Stimulated activated memory B cell treated with anti-CD40 and anti-IgM and Interleukin-4, amounts not matched to agents 10 μg/mL and 1 μg/mL and 100 μg/mL, for 72 hours (primary cell): ENCODE results near the gene MBOAT2.
"Not testable (repeated sequence)": the region's sequence is repeated elsewhere in the genome, so short reads cannot be mapped to it uniquely, and the experiment has no call there.

Experiments used
- ATAC-seq: fragments of 150-1000 bp; cut with Tn5 transposase; 2 replicates; pipeline ENCODE4 v1.10.0; 2021
- H3K27ac Mint-ChIP-seq: one replicate; pipeline ENCODE4 v1.8.0; 2022; ENCODE audit warnings: mild to moderate bottlenecking, mixed read lengths
- H3K27me3 Mint-ChIP-seq: one replicate; pipeline ENCODE4 v1.8.0; 2022; ENCODE audit warnings: mixed read lengths
- H3K36me3 Mint-ChIP-seq: one replicate; pipeline ENCODE4 v1.8.0; 2022; ENCODE audit warnings: mixed read lengths
- H3K4me1 Mint-ChIP-seq: one replicate; pipeline ENCODE4 v1.8.0; 2022; ENCODE audit warnings: mixed read lengths
- H3K4me3 Mint-ChIP-seq: one replicate; pipeline ENCODE4 v1.8.0; 2022; ENCODE audit warnings: mild to moderate bottlenecking, moderate library complexity, mixed read lengths
- H3K9me3 Mint-ChIP-seq: one replicate; pipeline ENCODE4 v1.8.0; 2022; ENCODE audit warnings: mixed read lengths

Gene MBOAT2

DNA sequence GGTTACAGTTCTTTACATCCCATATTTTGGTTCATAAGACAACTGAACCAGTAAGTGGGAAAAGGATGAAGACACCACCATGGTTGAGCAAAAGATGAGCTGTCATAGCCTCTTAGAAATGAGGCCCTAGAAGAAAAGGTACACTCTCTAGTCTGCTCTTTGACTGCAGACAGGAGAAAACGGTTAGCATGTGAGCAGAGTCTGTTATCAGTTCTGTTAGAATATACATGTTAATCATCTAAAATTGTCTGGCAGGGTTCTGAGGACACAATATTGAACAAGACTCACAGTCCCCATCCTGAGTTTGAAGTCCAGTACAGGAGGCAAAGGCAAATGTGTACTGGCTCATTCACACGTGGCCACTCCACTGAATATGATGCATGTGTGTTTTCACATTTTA is 78.1 kb downstream of the MBOAT2 start:
- no peak overlapping the region for H3K4me3 Mint-ChIP-seq
- ATAC-seq = no peak
- no peaks in the 10 kb centered on the region for H3K36me3 Mint-ChIP-seq
- no peaks in the 10 kb centered on the region for H3K9me3 Mint-ChIP-seq
- H3K27ac Mint-ChIP-seq = no peak overlapping the region
- peaks cover 61% of the 10 kb centered on the region for H3K27me3 Mint-ChIP-seq
- no peaks in the 10 kb centered on the region for H3K4me1 Mint-ChIP-seq

DNA sequence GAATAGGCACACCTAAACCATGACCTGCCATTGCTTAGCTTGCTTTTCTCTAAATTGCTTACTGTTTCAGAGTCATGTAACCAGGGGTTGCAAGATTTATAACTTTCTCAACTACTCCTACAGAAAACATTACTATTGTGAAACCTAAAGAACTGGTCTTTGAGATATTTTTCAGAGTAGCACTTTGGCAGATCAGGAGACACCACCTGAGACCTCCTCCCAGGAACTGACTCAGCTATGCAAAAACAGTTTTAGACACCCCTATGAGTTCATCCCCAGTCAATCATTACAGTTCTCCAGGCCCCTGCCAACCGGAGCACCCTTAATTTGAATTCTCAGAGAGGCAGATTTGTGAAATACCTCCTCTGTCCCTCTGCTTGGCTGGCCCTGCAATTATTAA is 80.3 kb downstream of the MBOAT2 start:
- H3K27me3 Mint-ChIP-seq = peaks cover 48% of the 10 kb centered on the region
- H3K4me1 Mint-ChIP-seq = no peaks in the 10 kb centered on the region
- H3K36me3 Mint-ChIP-seq = no peaks in the 10 kb centered on the region
- H3K27ac Mint-ChIP-seq = no peak overlapping the region
- peaks cover 3% of the 10 kb centered on the region for H3K9me3 Mint-ChIP-seq
- ATAC-seq = no peak
- no peak overlapping the region for H3K4me3 Mint-ChIP-seq

DNA sequence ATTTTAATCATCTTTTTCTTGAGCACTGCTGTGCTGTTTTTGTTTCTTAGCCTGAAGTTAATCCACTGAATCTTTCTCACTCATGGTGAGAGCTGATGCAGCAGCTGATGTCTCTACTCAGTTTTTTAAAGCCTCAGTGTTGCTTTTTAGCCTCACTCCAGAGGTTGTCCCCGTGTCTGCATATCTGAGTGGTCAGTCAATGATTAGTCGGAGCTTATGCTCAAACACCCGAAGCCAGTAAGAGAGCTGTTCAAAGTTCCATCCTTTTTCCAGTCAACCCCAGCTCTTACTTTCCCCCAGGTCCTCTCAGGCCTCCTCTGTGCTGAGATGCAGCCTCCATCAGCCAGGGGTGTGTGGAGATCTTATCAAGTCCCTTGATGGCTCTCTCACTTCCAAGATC is 81.1 kb downstream of the MBOAT2 start:
- H3K27ac Mint-ChIP-seq = no peak overlapping the region

DNA sequence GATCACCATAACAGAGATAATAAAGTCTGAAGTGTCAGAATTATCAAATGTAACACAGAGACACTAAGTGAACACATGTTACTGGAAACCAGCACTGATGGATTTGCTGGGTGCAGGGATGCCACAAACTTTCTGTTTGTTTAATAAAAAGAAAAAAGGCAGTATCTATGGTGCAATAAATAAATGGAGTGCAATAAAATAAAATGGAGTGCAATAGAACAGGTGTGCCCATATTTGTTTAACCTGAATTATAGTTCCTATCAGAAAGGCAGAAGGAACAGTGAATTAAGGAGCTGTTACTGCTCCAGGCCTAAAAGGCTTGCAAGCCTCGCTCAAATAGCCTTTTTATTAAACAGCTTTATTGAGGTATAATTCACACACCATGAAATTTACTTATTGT is 85.1 kb downstream of the MBOAT2 start:
- H3K9me3 Mint-ChIP-seq = peaks cover 7% of the 10 kb centered on the region
- peaks cover 10% of the 10 kb centered on the region for H3K27me3 Mint-ChIP-seq
- H3K36me3 Mint-ChIP-seq = no peaks in the 10 kb centered on the region
- H3K27ac Mint-ChIP-seq = no peak overlapping the region
- H3K4me1 Mint-ChIP-seq = no peaks in the 10 kb centered on the region
- no peak for ATAC-seq
- no peak overlapping the region for H3K4me3 Mint-ChIP-seq

More for the DNA sequence above, 81.1 kb downstream of the MBOAT2 start:
- Mint-ChIP-seq H3K9me3 (peaks cover 3% of the 10 kb centered on the region), H3K4me1 (no peaks in the 10 kb centered on the region), H3K36me3 (no peaks in the 10 kb centered on the region), H3K4me3 (no peak overlapping the region), H3K27me3 (peaks cover 41% of the 10 kb centered on the region)
- no peak for ATAC-seq

DNA sequence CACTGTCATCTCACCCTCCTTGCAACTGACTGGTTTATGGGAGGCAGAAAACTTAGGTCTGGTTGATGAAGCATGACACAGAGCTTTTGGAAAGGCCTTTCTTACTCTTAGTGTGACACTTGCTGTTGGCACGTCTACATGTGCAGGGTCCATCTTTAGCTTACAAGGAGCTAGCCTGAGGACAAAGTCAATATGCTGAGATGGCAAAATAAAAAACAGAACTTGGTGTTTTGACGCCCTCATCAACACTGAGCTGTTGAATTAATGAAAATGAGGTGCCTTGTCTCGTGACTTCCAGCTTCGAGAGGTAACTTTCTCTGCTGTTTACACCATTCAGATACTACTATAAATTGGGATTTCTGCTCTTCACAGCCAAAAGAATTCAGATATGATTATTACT is 87.5 kb downstream of the MBOAT2 start:
- Mint-ChIP-seq H3K27me3 (no peaks in the 10 kb centered on the region), H3K4me3 (no peak overlapping the region), H3K36me3 (no peaks in the 10 kb centered on the region), H3K4me1 (no peaks in the 10 kb centered on the region), H3K27ac (no peak overlapping the region), H3K9me3 (peaks cover 19% of the 10 kb centered on the region)
- no peak for ATAC-seq

DNA sequence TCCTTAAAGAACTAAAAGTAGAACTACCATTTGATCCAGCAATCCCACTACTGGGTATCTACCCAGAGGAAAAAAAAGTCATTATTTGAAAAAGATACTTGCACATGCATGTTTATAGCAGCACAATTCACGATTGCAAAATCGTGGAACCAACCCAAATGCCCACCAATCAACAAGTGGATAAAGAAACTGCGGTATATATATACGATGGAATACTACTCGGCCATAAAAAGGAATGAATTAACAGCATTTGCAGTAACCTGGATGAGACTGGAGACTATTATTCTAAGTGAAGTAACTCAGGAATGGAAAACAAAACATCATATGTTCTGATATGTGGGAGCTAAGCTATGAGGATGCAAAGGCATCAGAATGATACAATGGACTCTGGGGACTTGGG is 89.7 kb downstream of the MBOAT2 start:
- H3K36me3 Mint-ChIP-seq, H3K27me3 Mint-ChIP-seq, H3K4me3 Mint-ChIP-seq, ATAC-seq, H3K27ac Mint-ChIP-seq, H3K4me1 Mint-ChIP-seq: not testable (repeated sequence)
- H3K9me3 Mint-ChIP-seq = peaks cover 20% of the 10 kb centered on the region

- Mint-ChIP-seq H3K4me3 (no peak overlapping the region), H3K36me3 (no peaks in the 10 kb centered on the region), H3K27me3 (peaks cover 10% of the 10 kb centered on the region), H3K27ac (no peak overlapping the region), H3K9me3 (peaks cover 11% of the 10 kb centered on the region), H3K4me1 (no peaks in the 10 kb centered on the region)
- no peak for ATAC-seq
Observed at GRCh38 chr2:8907764-8908288, 95.7 kb downstream of the MBOAT2 start.

DNA sequence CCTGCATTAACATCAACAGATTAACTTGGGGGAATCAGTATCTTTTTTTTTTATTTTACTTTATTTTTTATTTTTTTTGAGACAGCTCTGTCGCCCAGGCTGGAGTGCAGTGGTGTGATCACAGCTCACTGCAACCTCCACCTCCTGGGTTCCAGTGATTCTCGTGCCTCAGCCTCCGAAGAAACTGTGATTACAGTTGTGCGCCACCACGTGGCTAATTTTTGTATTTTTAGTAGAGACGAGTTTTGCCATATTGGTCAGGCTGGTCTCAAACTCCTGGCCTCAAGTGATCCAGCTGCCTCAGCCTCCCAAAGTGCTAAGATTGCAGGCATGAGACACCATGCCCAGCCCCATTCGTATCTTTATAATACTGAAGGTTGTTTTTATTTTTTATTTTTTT is 99.6 kb downstream of the MBOAT2 start:
- H3K9me3 Mint-ChIP-seq, ATAC-seq, H3K4me3 Mint-ChIP-seq, H3K4me1 Mint-ChIP-seq, H3K27ac Mint-ChIP-seq, H3K36me3 Mint-ChIP-seq: not testable (repeated sequence)
- H3K27me3 Mint-ChIP-seq = peaks cover 10% of the 10 kb centered on the region

DNA sequence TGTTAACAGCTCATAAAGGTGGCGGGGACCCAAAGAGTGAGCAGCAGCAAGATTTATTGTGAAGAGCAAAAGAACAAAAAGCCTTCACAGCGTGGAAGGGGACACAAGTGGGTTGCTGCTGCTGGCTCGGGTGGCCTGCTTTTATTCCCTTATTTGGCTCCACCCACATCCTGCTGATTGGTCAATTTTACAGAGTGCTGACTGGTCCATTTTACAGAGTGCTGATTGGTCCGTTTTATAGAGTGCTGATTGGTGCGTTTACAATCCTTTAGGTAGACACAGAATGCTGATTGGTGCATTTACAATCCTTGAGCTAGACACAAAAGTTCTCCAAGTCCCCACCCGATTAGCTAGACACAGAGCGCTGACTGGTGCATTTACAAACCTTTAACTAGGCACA is 100.7 kb downstream of the MBOAT2 start:
- not testable (repeated sequence) for H3K27ac Mint-ChIP-seq, H3K36me3 Mint-ChIP-seq, H3K9me3 Mint-ChIP-seq, H3K4me1 Mint-ChIP-seq, H3K4me3 Mint-ChIP-seq, ATAC-seq
- H3K27me3 Mint-ChIP-seq = peaks cover 10% of the 10 kb centered on the region

DNA sequence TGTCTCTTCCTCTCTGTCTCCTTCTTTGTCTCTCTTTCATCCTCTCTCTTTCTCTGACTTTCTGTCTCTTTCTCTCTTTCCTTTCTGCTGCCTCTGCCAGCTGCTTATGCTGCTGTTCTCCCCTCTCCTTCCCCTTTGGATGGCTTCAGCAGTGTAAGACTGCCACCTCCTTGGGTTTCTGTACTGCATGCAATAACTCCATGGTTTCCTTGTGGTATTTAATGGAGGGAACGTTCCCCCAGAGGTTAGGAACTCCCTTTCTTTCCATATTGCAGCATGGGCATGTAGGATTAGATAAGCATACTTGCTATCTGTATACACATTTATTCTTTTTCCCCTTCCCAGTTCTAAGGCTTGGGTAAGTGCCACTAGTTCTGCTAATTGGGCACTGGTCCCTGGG is 106.3 kb downstream of the MBOAT2 start:
- H3K4me3 Mint-ChIP-seq, H3K9me3 Mint-ChIP-seq, H3K4me1 Mint-ChIP-seq, H3K27me3 Mint-ChIP-seq, H3K27ac Mint-ChIP-seq, ATAC-seq, H3K36me3 Mint-ChIP-seq: not testable (repeated sequence)

GRCh38 chr2:8896671-8897070 is 106.8 kb downstream of the MBOAT2 start:
- H3K4me1 Mint-ChIP-seq, H3K27ac Mint-ChIP-seq, H3K9me3 Mint-ChIP-seq, H3K4me3 Mint-ChIP-seq, H3K36me3 Mint-ChIP-seq, H3K27me3 Mint-ChIP-seq, ATAC-seq: not testable (repeated sequence)

- H3K4me1 Mint-ChIP-seq, H3K36me3 Mint-ChIP-seq, H3K9me3 Mint-ChIP-seq, H3K4me3 Mint-ChIP-seq, H3K27ac Mint-ChIP-seq, ATAC-seq, H3K27me3 Mint-ChIP-seq: not testable (repeated sequence)
Observed at GRCh38 chr2:8895087-8895912, 108.2 kb downstream of the MBOAT2 start.

GRCh38 chr2:8893978-8894820 is 109.3 kb downstream of the MBOAT2 start:
- ATAC-seq = no peak
- no peaks in the 10 kb centered on the region for H3K36me3 Mint-ChIP-seq
- H3K27me3 Mint-ChIP-seq = no peaks in the 10 kb centered on the region
- H3K27ac Mint-ChIP-seq = no peak overlapping the region
- no peaks in the 10 kb centered on the region for H3K4me1 Mint-ChIP-seq
- H3K4me3 Mint-ChIP-seq = no peak overlapping the region
- peaks cover 3% of the 10 kb centered on the region for H3K9me3 Mint-ChIP-seq

- H3K9me3 Mint-ChIP-seq = peaks cover 3% of the 10 kb centered on the region
- no peaks in the 10 kb centered on the region for H3K36me3 Mint-ChIP-seq
- no peaks in the 10 kb centered on the region for H3K4me1 Mint-ChIP-seq
- ATAC-seq = no peak
- H3K27ac Mint-ChIP-seq = no peak overlapping the region
- no peaks in the 10 kb centered on the region for H3K27me3 Mint-ChIP-seq
- no peak overlapping the region for H3K4me3 Mint-ChIP-seq
Observed at GRCh38 chr2:8893474-8893873, 110.0 kb downstream of the MBOAT2 start.

- H3K9me3 Mint-ChIP-seq = peaks cover 3% of the 10 kb centered on the region
- H3K27ac Mint-ChIP-seq = no peak overlapping the region
- no peaks in the 10 kb centered on the region for H3K27me3 Mint-ChIP-seq
- no peaks in the 10 kb centered on the region for H3K36me3 Mint-ChIP-seq
- H3K4me1 Mint-ChIP-seq = no peaks in the 10 kb centered on the region
- ATAC-seq = no peak
- H3K4me3 Mint-ChIP-seq = no peak overlapping the region
Observed at GRCh38 chr2:8892111-8892510, 111.4 kb downstream of the MBOAT2 start.

- H3K4me1 Mint-ChIP-seq = no peaks in the 10 kb centered on the region
- ATAC-seq = no peak
- no peak overlapping the region for H3K27ac Mint-ChIP-seq
- H3K9me3 Mint-ChIP-seq = no peaks in the 10 kb centered on the region
- no peaks in the 10 kb centered on the region for H3K36me3 Mint-ChIP-seq
- no peak overlapping the region for H3K4me3 Mint-ChIP-seq
- H3K27me3 Mint-ChIP-seq = no peaks in the 10 kb centered on the region
Observed at GRCh38 chr2:8889978-8890377, 113.5 kb downstream of the MBOAT2 start.
